GM06990 (cell line): Measurements from ENCODE around the gene CCDC102A.

ENCODE experiments used
- DNase-seq: peaks from one replicate; pipeline ENCODE4 v3.0.0-alpha.2; 2011; ENCODE audit not compliant: insufficient read length; ENCODE audit errors: extremely low read depth
- H3K27me3 ChIP-seq: replicated peaks from 2 replicates; pipeline ENCODE4 v1.6.0; 2011; ENCODE audit warnings: low read length; ENCODE audit not compliant: control insufficient read depth, insufficient read depth
- H3K36me3 ChIP-seq: 2 replicates; pipeline ENCODE4 v1.5.1; 2011; ENCODE audit warnings: low read length; ENCODE audit not compliant: control insufficient read depth, insufficient read depth
- H3K4me3 ChIP-seq: replicated peaks from 2 replicates; pipeline ENCODE4 v1.5.1; 2011; ENCODE audit warnings: low read depth, mild to moderate bottlenecking, control low read depth, low read length
- CTCF ChIP-seq: IDR thresholded peaks from 2 replicates; pipeline ENCODE4 v1.5.1; 2011; ENCODE audit warnings: low read length, control low read depth, mild to moderate bottlenecking, inconsistent platforms; ENCODE audit not compliant: insufficient read depth, poor library complexity, severe bottlenecking

The CCDC102A gene

DNA sequence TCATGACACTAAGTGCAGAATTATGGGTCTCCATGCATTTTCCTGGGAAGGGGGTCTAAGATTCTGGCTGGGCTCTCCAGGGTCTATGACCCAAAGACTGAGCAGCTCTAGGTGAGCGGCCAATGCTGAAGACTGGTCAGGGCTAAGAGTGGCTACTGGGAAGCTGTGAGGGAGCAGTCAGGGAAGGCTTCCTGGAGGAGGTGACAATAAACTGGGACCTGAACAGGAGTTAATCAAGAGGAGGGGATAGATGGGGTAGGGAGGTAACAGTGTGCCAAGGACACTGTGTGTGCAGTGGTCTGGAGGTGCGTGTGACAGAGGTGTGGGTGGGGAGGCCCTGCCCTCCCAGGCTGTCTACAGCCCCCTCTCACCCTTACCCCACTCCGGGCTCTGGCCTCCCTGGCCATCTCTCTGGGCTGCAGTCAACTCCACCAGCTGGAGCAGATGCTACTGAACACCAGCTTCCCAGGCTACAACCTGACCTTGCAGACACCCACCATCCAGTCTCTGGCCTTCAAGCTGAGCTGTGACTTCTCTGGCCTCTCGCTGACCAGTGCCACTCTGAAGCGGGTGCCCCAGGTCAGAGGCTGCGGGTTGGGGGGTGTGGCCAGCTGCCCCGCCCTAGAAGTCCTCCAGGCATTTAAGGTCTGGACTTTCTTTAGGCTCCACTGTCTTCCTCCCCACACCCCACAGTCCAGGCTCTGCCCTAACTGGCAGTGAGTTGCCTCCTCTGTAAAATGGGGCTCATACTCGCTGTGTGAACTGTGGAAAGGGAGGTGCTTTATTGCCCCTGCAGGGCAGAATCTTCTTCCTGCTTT is 26.5 kb upstream of the CCDC102A start:
- Histone ChIP-seq H3K4me3 (no peak overlapping the region), H3K27me3 (no peaks in the 10 kb centered on the region), H3K36me3 (peaks cover 62% of the 10 kb centered on the region)
- no peak for DNase-seq
- no peak for TF ChIP-seq CTCF

- peaks cover 54% of the 10 kb centered on the region for H3K36me3 ChIP-seq
- no peak for TF ChIP-seq CTCF
- DNase-seq = no peak
- no peak overlapping the region for H3K4me3 ChIP-seq
- H3K27me3 ChIP-seq = no peaks in the 10 kb centered on the region
Measured at GRCh38 chr16:57562066-57562465, 25.7 kb upstream of the CCDC102A start.

GRCh38 chr16:57559072-57559790 is 22.9 kb upstream of the CCDC102A start:
- Histone ChIP-seq H3K27me3 (no peaks in the 10 kb centered on the region), H3K36me3 (peaks cover 30% of the 10 kb centered on the region), H3K4me3 (no peak overlapping the region)
- no peak for TF ChIP-seq CTCF
- no peak for DNase-seq

DNA sequence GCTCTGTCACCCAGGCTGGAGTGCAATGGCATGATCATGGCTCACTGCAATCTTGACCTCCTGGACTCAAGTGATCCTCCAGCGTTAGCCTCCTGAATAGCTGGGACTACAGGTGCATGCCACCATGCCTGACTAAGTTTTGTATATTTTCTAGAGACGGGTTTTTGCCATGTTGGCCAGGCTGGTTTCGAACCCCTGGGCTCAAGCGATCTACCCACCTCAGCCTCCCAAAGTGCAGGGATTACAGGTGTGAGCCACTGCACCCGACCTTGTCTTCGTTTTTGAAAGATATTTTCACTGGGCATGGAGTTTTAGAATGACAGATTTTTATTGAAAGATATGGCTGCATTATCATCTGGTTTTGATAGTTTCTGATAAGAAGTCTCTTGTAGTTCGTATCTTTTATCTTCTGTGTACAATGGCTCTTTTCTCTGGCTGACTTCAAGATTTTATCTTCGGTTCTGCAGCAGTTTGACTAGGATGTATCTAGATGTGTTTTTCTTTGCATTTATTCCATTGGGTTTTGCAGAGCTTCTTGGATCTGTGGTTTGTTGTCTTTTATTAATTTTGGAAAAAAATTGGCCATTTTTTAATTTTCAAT is 20.7 kb upstream of the CCDC102A start:
- H3K36me3 ChIP-seq = peaks cover 20% of the 10 kb centered on the region
- no peak for TF ChIP-seq CTCF
- no peak overlapping the region for H3K4me3 ChIP-seq
- H3K27me3 ChIP-seq = no peaks in the 10 kb centered on the region
- DNase-seq = no peak

GRCh38 chr16:57555831-57556230 is 19.5 kb upstream of the CCDC102A start:
- Histone ChIP-seq H3K27me3 (no peaks in the 10 kb centered on the region), H3K4me3 (no peak overlapping the region), H3K36me3 (peaks cover 11% of the 10 kb centered on the region)
- TF ChIP-seq CTCF = no peak
- DNase-seq = no peak
